ENCODE data around the gene ARHGAP23. TPM values are rescaled to one million over a fixed set of nuclear protein-coding genes. Genes with fewer than 3 reads are reported as not detected.
"Not testable (repeated sequence)": the region's sequence is repeated elsewhere in the genome, so short reads cannot be mapped to it uniquely, and the experiment has no call there.

ARHGAP23 gene
- total RNA-seq, 1 donor from 2014 or later: 42.9 TPM

- DNase-seq: no peak
Measured at GRCh38 chr17:38460716-38461630, 32.7 kb downstream of the ARHGAP23 start.

- DNase-seq: no peak
Measured at GRCh38 chr17:38461683-38462082, 33.4 kb downstream of the ARHGAP23 start.

GRCh38 chr17:38463451-38463858 is 35.2 kb downstream of the ARHGAP23 start:
- DNase-seq: no peak

- peak; percentile 59 for DNase-seq
Measured at GRCh38 chr17:38464251-38464722, 36.0 kb downstream of the ARHGAP23 start.

- DNase-seq: peak; percentile 88
Measured at GRCh38 chr17:38464723-38465390, 36.6 kb downstream of the ARHGAP23 start.

GRCh38 chr17:38465391-38466345 is 37.4 kb downstream of the ARHGAP23 start:
- no peak for DNase-seq

- DNase-seq: no peak
Measured at GRCh38 chr17:38466346-38467315, 38.4 kb downstream of the ARHGAP23 start.

GRCh38 chr17:38467491-38467890 is 39.2 kb downstream of the ARHGAP23 start:
- no peak for DNase-seq

- DNase-seq: no peak
Measured at GRCh38 chr17:38469875-38470274, 41.6 kb downstream of the ARHGAP23 start.

- DNase-seq: not testable (repeated sequence)
Measured at GRCh38 chr17:38471253-38471652, 43.0 kb downstream of the ARHGAP23 start.

GRCh38 chr17:38474666-38475065 is 46.4 kb downstream of the ARHGAP23 start:
- not testable (repeated sequence) for DNase-seq

- no peak for DNase-seq
Measured at GRCh38 chr17:38476549-38476948, 48.3 kb downstream of the ARHGAP23 start.

- not testable (repeated sequence) for DNase-seq
Measured at GRCh38 chr17:38477417-38477816, 49.2 kb downstream of the ARHGAP23 start.

GRCh38 chr17:38477951-38478350 is 49.7 kb downstream of the ARHGAP23 start:
- DNase-seq: not testable (repeated sequence)

- not testable (repeated sequence) for DNase-seq
Measured at GRCh38 chr17:38478667-38479066, 50.4 kb downstream of the ARHGAP23 start.

GRCh38 chr17:38482039-38482699 is 53.9 kb downstream of the ARHGAP23 start:
- peak; percentile 58 for DNase-seq

GRCh38 chr17:38482700-38483043 is 54.4 kb downstream of the ARHGAP23 start:
- not testable (repeated sequence) for DNase-seq

GRCh38 chr17:38484242-38485145 is 56.2 kb downstream of the ARHGAP23 start:
- peak; percentile 60 for DNase-seq

GRCh38 chr17:38485146-38485468 is 56.8 kb downstream of the ARHGAP23 start:
- DNase-seq: no peak
